H1 (cell line): ENCODE data around the gene KMT5C. TPM values are rescaled to one million over a fixed set of nuclear protein-coding genes. Genes with fewer than 3 reads are reported as not detected.

Source experiments
- CTCF ChIA-PET: fragments of 300-600 bp; sonication (Branson Sonifier 250); formaldehyde crosslinking; loops from one replicate; lab custom pipeline; 2021; ENCODE audit not compliant: partially characterized antibody; lab: Charles Lee
- POLR2A ChIA-PET: fragments of 300-600 bp; sonication (Branson Sonifier 250); formaldehyde crosslinking; loops from one replicate; lab custom pipeline; 2021; ENCODE audit warnings: inconsistent platforms; ENCODE audit not compliant: partially characterized antibody; lab: Charles Lee
- DNase-seq, 2 experiments: peaks; one replicate each; pipeline versions ENCODE4 v3.0.0 to v3.0.0-alpha.2; 2010 to 2022; ENCODE audit warnings: low spot score in 2 of 2, low read depth in 1 of 2, mixed read lengths in 1 of 2
- FAIRE-seq: peaks from 2 replicates; lab custom pipeline; 2011; peaks lifted over from hg19 to GRCh38; lab: Jason Lieb, UNC
- H2AFZ ChIP-seq: 2 replicates; pipeline ENCODE4 v1.8.1; 2012; ENCODE audit warnings: low read length, inconsistent platforms
- H2AK5ac ChIP-seq: 2 replicates; pipeline ENCODE4 v1.6.1; 2013; ENCODE audit warnings: low read depth, low read length
- H2BK120ac ChIP-seq: replicated peaks from 2 replicates; pipeline ENCODE3; 2013; ENCODE audit warnings: low read depth, low read length, inconsistent platforms
- H2BK12ac ChIP-seq: 2 replicates; pipeline ENCODE4 v1.6.1; 2013; ENCODE audit warnings: low read depth, low read length
- H2BK15ac ChIP-seq: 2 replicates; pipeline ENCODE4 v1.6.1; 2013; ENCODE audit warnings: low read length
- H2BK20ac ChIP-seq: 2 replicates; pipeline ENCODE4 v1.6.1; 2013; ENCODE audit warnings: low read length
- H2BK5ac ChIP-seq: 2 replicates; pipeline ENCODE4 v1.6.1; 2013; ENCODE audit warnings: low read depth, low read length
- H3K14ac ChIP-seq: 2 replicates; pipeline ENCODE4 v1.6.1; 2013; ENCODE audit warnings: inconsistent platforms; ENCODE audit not compliant: insufficient read length
- H3K18ac ChIP-seq: 2 replicates; pipeline ENCODE4 v1.6.1; 2013; ENCODE audit warnings: low read length; ENCODE audit errors: extremely low read depth
- H3K23ac ChIP-seq: 2 replicates; pipeline ENCODE4 v1.6.1; 2013; ENCODE audit warnings: inconsistent platforms; ENCODE audit not compliant: insufficient read length
- H3K23me2 ChIP-seq: 2 replicates; pipeline ENCODE4 v1.6.1; 2013; ENCODE audit warnings: low read depth, low read length
- H3K27ac ChIP-seq: 2 replicates; pipeline ENCODE4 v1.6.1; 2011; ENCODE audit warnings: low read depth, low read length, inconsistent platforms
- H3K27me3 ChIP-seq, 4 experiments: replicated peaks in 1 of 4; 1 replicate in 1 of 4; 2 replicates in 3 of 4; pipeline versions ENCODE4 v1.6.1 to v1.8.1; 2011 to 2013; ENCODE audit warnings: low read length in 3 of 4, mild to moderate bottlenecking in 3 of 4, inconsistent platforms in 2 of 4, mixed read lengths in 2 of 4, moderate library complexity in 1 of 4; ENCODE audit not compliant: control insufficient read depth in 3 of 4, insufficient read depth in 3 of 4; ENCODE audit errors: extremely low read depth in 1 of 4
- H3K36me3 ChIP-seq, 4 experiments: 2 replicates each; pipeline versions ENCODE4 v1.6.1 to v1.8.1; 2011 to 2013; ENCODE audit warnings: mild to moderate bottlenecking in 4 of 4, low read length in 3 of 4, moderate library complexity in 2 of 4, control low read depth in 1 of 4, inconsistent platforms in 1 of 4; ENCODE audit not compliant: insufficient read depth in 4 of 4, control insufficient read depth in 2 of 4
- H3K4ac ChIP-seq: replicated peaks from 2 replicates; pipeline ENCODE3; 2013; ENCODE audit warnings: low read length, low read depth, mixed read lengths, inconsistent platforms; ENCODE audit not compliant: insufficient read length
- H3K4me1 ChIP-seq, 4 experiments: replicated peaks in 1 of 4; 1 replicate in 1 of 4; 2 replicates in 3 of 4; pipeline versions ENCODE4 v1.6.1 to v1.8.1; 2011 to 2013; ENCODE audit warnings: low read length in 3 of 4, inconsistent platforms in 2 of 4, mixed read lengths in 1 of 4; ENCODE audit not compliant: insufficient read depth in 4 of 4, control insufficient read depth in 3 of 4
- H3K4me2 ChIP-seq, 2 experiments: 2 replicates each; pipeline versions ENCODE4 v1.6.1 to v1.8.1; 2011 to 2013; ENCODE audit warnings: low read depth in 2 of 2, low read length in 2 of 2, control low read depth in 1 of 2, inconsistent platforms in 1 of 2, mild to moderate bottlenecking in 1 of 2; ENCODE audit not compliant: insufficient read depth in 1 of 2
- H3K4me3 ChIP-seq, 4 experiments: fragments of 200-600, 300-600 bp in 1 of 4; sonication (generic), shearing (Covaris generic), sonication (Bioruptor Twin) in 1 of 4; 2 replicates each; pipeline versions ENCODE4 v1.5.1 to v1.8.1; 2011 to 2016; ENCODE audit warnings: low read length in 4 of 4, low read depth in 3 of 4, control low read depth in 2 of 4, inconsistent platforms in 2 of 4, mild to moderate bottlenecking in 2 of 4, mixed read lengths in 1 of 4, moderate library complexity in 1 of 4; ENCODE audit not compliant: insufficient read depth in 2 of 4; ENCODE audit errors: extremely low read depth in 1 of 4
- H3K56ac ChIP-seq: replicated peaks from 2 replicates; pipeline ENCODE3; 2013; ENCODE audit warnings: low read depth, mild to moderate bottlenecking, mixed read lengths, low read length, inconsistent platforms; ENCODE audit not compliant: insufficient read length
- H3K79me1 ChIP-seq: 2 replicates; pipeline ENCODE4 v1.6.1; 2013; ENCODE audit warnings: low read depth, low read length, control low read depth
- H3K79me2 ChIP-seq, 2 experiments: 2 replicates each; pipeline versions ENCODE4 v1.6.1 to v1.8.1; 2012 to 2013; ENCODE audit warnings: low read length in 2 of 2, mild to moderate bottlenecking in 2 of 2, inconsistent platforms in 1 of 2; ENCODE audit not compliant: insufficient read depth in 2 of 2, control insufficient read depth in 1 of 2
- H3K9ac ChIP-seq, 4 experiments: replicated peaks in 1 of 4; 1 replicate in 1 of 4; 2 replicates in 3 of 4; pipeline versions ENCODE4 v1.6.1 to v1.8.1; 2011 to 2013; ENCODE audit warnings: low read depth in 3 of 4, low read length in 3 of 4, control low read depth in 2 of 4, mild to moderate bottlenecking in 2 of 4, moderate library complexity in 2 of 4, inconsistent platforms in 1 of 4; ENCODE audit errors: extremely low read depth in 1 of 4
- H3K9me3 ChIP-seq, 2 experiments: 2 replicates each; pipeline versions ENCODE4 v1.6.1 to v1.8.1; 2012 to 2013; ENCODE audit warnings: mild to moderate bottlenecking in 2 of 2, moderate library complexity in 2 of 2, control low read depth in 1 of 2, inconsistent platforms in 1 of 2, low read depth in 1 of 2, low read length in 1 of 2, mixed read lengths in 1 of 2; ENCODE audit not compliant: insufficient read depth in 2 of 2
- H4K20me1 ChIP-seq, 2 experiments: replicated peaks in 1 of 2; 2 replicates each; pipeline versions ENCODE3 to v1.8.1; 2011 to 2013; ENCODE audit warnings: inconsistent platforms in 2 of 2, low read length in 2 of 2, mild to moderate bottlenecking in 1 of 2; ENCODE audit not compliant: insufficient read depth in 2 of 2, control insufficient read depth in 1 of 2
- H4K5ac ChIP-seq: 2 replicates; pipeline ENCODE4 v1.6.1; 2013; ENCODE audit warnings: low read length, low read depth, mixed read lengths, inconsistent platforms; ENCODE audit not compliant: insufficient read length
- H4K8ac ChIP-seq: 2 replicates; pipeline ENCODE4 v1.8.0; 2013; ENCODE audit warnings: mild to moderate bottlenecking, moderate library complexity, low read length, inconsistent platforms; ENCODE audit not compliant: insufficient read depth; ENCODE audit errors: extremely low read depth
- H4K91ac ChIP-seq: replicated peaks from 2 replicates; pipeline ENCODE3; 2013; ENCODE audit warnings: low read length, mixed read lengths, inconsistent platforms; ENCODE audit not compliant: insufficient read length
- ATF2 ChIP-seq: IDR thresholded peaks from 2 replicates; pipeline ENCODE4 v1.6.1; 2012; ENCODE audit warnings: low read length, inconsistent platforms
- CEBPB ChIP-seq: IDR thresholded peaks from 2 replicates; pipeline ENCODE4 v1.6.1; 2012; ENCODE audit warnings: low read depth, low read length
- CHD1 ChIP-seq: IDR thresholded peaks from 2 replicates; pipeline ENCODE4 v1.6.1; 2012; ENCODE audit warnings: low read depth, low read length, improper control_type of control experiment
- CREB1 ChIP-seq: IDR thresholded peaks from 2 replicates; pipeline ENCODE4 v1.6.1; 2012; ENCODE audit warnings: inconsistent platforms
- GABPA ChIP-seq: IDR thresholded peaks from 2 replicates; pipeline ENCODE4 v1.6.1; 2011; ENCODE audit warnings: mild to moderate bottlenecking, low read length, moderate library complexity, borderline replicate concordance; ENCODE audit not compliant: insufficient read depth
- KDM4A ChIP-seq: IDR thresholded peaks from one replicate; pipeline ENCODE4 v1.7.1; 2012; ENCODE audit warnings: low read depth, mild to moderate bottlenecking, moderate library complexity, low read length, inconsistent platforms; ENCODE audit not compliant: severe bottlenecking
- PHF8 ChIP-seq: fragments of 200-600 bp; sonication (generic); conservative IDR thresholded peaks from 2 replicates; pipeline ENCODE4 v1.7.1; 2012; ENCODE audit warnings: low read depth, mild to moderate bottlenecking, inconsistent platforms, low read length, moderate library complexity
- RBBP5 ChIP-seq: IDR thresholded peaks from 2 replicates; pipeline ENCODE4 v1.7.1; 2012; ENCODE audit warnings: low read depth, mild to moderate bottlenecking, inconsistent platforms, low read length, moderate library complexity, borderline replicate concordance
- SIN3A ChIP-seq, 2 experiments: IDR thresholded peaks in 1 of 2; conservative IDR thresholded peaks in 1 of 2; 2 replicates each; pipeline ENCODE4 v1.6.1; 2011 to 2012; ENCODE audit warnings: low read length in 2 of 2, improper control_type of control experiment in 1 of 2, low read depth in 1 of 2, mild to moderate bottlenecking in 1 of 2
- SP1 ChIP-seq: IDR thresholded peaks from 2 replicates; pipeline ENCODE4 v1.6.1; 2011; ENCODE audit warnings: low read depth, low read length
- WGBS, 2 experiments: shearing (Covaris generic) in 1 of 2; methylation state at CpG; one replicate each; pipeline versions ENCODE4 v1.1.6 to v1.1.7; 2013 to 2015; ENCODE audit warnings: low lambda C conversion rate in 2 of 2, mixed read lengths in 2 of 2, inconsistent platforms in 1 of 2, low coverage in 1 of 2, missing lambda C conversion rate in 1 of 2; ENCODE audit not compliant: insufficient replicate concordance in 2 of 2, insufficient coverage in 1 of 2, insufficient read length in 1 of 2; ENCODE audit errors: extremely low coverage in 1 of 2, missing lambda C conversion rate in 1 of 2; 5-methylcytosine and 5-hydroxymethylcytosine counted together
- polyA plus RNA-seq, 7 experiments: library from polyadenylated mRNA; depleted of rRNA in 3 of 7; stranded (reverse) in 5 of 7; unstranded in 2 of 7; fragments of >200 nt in 5 of 7; fragments of 200-250 nt in 2 of 7; gene quantifications; 1 replicate in 5 of 7; 2 replicates in 1 of 7; 4 replicates in 1 of 7; pipeline versions ENCODE4 v1.2.1 to v1.2.3, GENCODE V29; 2011 to 2013; ENCODE audit warnings: missing spikeins in 2 of 7, mixed read lengths in 2 of 7
- total RNA-seq: library from RNA; stranded (reverse); fragmentation: NEBNext Ultra II Directional; extraction: Animal tissue kit (Norgen Biotek cat#: 25700); gene quantifications from 2 replicates; pipeline ENCODE4 v1.2.1, GENCODE V29; 2021

KMT5C gene
- total and polyA plus RNA-seq, 2 of the 8 experiments (the other 6 are each of a cell fraction or from before 2014, with no cell fraction given): 24.9 to 31.5 TPM

- 3% methylated on average over 10 of the region's 59 CpGs; no CpG with 5 or more reads in 1 of the 2 experiments for WGBS, 2 experiments
- Histone ChIP-seq H4K91ac (peak overlapping the region; percentile 15), H4K5ac (no peak overlapping the region), H3K27ac (no peak overlapping the region), H3K79me1 (no peaks in the 10 kb centered on the region), H3K9ac (no peak overlapping the region), H2BK20ac (no peak overlapping the region), H3K4me2 (peak overlapping the region; percentile 58 to 81), H3K4ac (no peak overlapping the region), H3K18ac (peak overlapping the region; percentile 78), H3K79me2 (no peaks in the 10 kb centered on the region), H3K23me2 (peaks cover 12% of the 10 kb centered on the region; the same call in 1 of the 2 replicates), H3K4me1 (peaks cover 0 to 31% (median 24%) of the 10 kb centered on the region in 4 experiments; a peak in 6 of 7 replicates), H2AK5ac (no peak overlapping the region), H2BK12ac (no peak overlapping the region), H4K20me1 (no peaks in the 10 kb centered on the region), H3K4me3 (peak overlapping the region; percentile 24 to 71 (median 46)), H3K14ac (no peak overlapping the region), H2BK120ac (no peak overlapping the region), H3K9me3 (no peaks in the 10 kb centered on the region), H3K23ac (no peak overlapping the region), H2BK15ac (no peak overlapping the region), H3K36me3 (no peaks in the 10 kb centered on the region), H3K56ac (no peak overlapping the region), H4K8ac (peak overlapping the region; percentile 62), H2AFZ (no peak overlapping the region; the same call in 1 of the 2 replicates), H2BK5ac (no peak overlapping the region), H3K27me3 (peaks cover 16 to 52% (median 43%) of the 10 kb centered on the region in 4 experiments)
- DNase-seq (peak in 1 of 2 experiments; percentile 87), FAIRE-seq (no peak)
- CTCF ChIA-PET: interaction anchor here (0.6 to 1.5 kb wide), 4 partner anchors 11 to 165 kb away, joined by 3 to 5 read pairs (median 4); no protein-coding TSS in a partner anchor
- POLR2A ChIA-PET: interaction anchor here (0.8 to 7.1 kb wide), 12 partner anchors 10 to 109 kb away, joined by 3 to 58 read pairs (median 4); partner anchors contain the start of genes KMT5C, RPL28, TMEM238 and UBE2S
- peak in 1 of 2 experiments; percentile 54; a peak in 2 of 4 replicates for TF ChIP-seq SIN3A (conservative IDR thresholded peaks at IDR 0.05 in 1 of 2, IDR thresholded peaks at IDR 0.05 in 1 of 2; ENCODE audit: low read depth in 1 of 2, low read length in 2 of 2)
- no peak for TF ChIP-seq CREB1
- TF ChIP-seq CEBPB: no peak
- TF ChIP-seq CHD1: no peak
- no peak; the same call in 1 of the 2 replicates for TF ChIP-seq RBBP5
- TF ChIP-seq PHF8: 0 out of 2 replicates have a peak, but pooled peaks have one; percentile 15
- peak; percentile 48 for TF ChIP-seq KDM4A
- no peak for TF ChIP-seq GABPA
- TF ChIP-seq ATF2: no peak
- no peak for TF ChIP-seq SP1
Measured at GRCh38 chr19:55369653-55370304, 30.1 kb downstream of the KMT5C start.
